Activated CD8-positive, alpha-beta memory T cell treated with anti-CD3 and anti-CD28 coated beads, Interleukin-2, amount 50 U/mL, for 1 hour (primary cell): ENCODE data around the gene PUM2.

ENCODE experiments used
- DNase-seq: peaks from one replicate; pipeline ENCODE4 v3.0.0-alpha.2; 2020; ENCODE audit errors: extremely low read depth

Gene PUM2

GRCh38 chr2:20231159-20231558 lies 119.5 kb downstream of the PUM2 start:
- DNase-seq, result no peak

GRCh38 chr2:20230114-20230425 lies 120.6 kb downstream of the PUM2 start:
- DNase-seq, result no peak

GRCh38 chr2:20229322-20230113 lies 121.1 kb downstream of the PUM2 start:
- no peak for DNase-seq

GRCh38 chr2:20227894-20228505 lies 122.6 kb downstream of the PUM2 start:
- DNase-seq, result no peak

GRCh38 chr2:20226152-20226545 lies 124.5 kb downstream of the PUM2 start:
- no peak for DNase-seq

- no peak for DNase-seq
Observed at GRCh38 chr2:20225294-20226151, 125.1 kb downstream of the PUM2 start.

GRCh38 chr2:20224716-20225293 lies 125.8 kb downstream of the PUM2 start, which contains the start of gene SDC1:
Gene SDC1, minus strand, starts transcription at chr2:20225130. Its CDS starts 263 bp downstream, at chr2:20224867.
- no peak for DNase-seq

GRCh38 chr2:20224164-20224715 lies 126.4 kb downstream of the PUM2 start:
- no peak for DNase-seq

- no peak for DNase-seq
Observed at GRCh38 chr2:20223407-20224163, 127.1 kb downstream of the PUM2 start.

GRCh38 chr2:20222769-20223406 lies 127.8 kb downstream of the PUM2 start:
- DNase-seq, result no peak

GRCh38 chr2:20222014-20222768 lies 128.5 kb downstream of the PUM2 start:
- no peak for DNase-seq

GRCh38 chr2:20221555-20221973 lies 129.1 kb downstream of the PUM2 start:
- DNase-seq, result no peak

GRCh38 chr2:20220806-20221554 lies 129.7 kb downstream of the PUM2 start:
- DNase-seq, result no peak

GRCh38 chr2:20219763-20220380 lies 130.8 kb downstream of the PUM2 start:
- no peak for DNase-seq

GRCh38 chr2:20218331-20219320 lies 132.0 kb downstream of the PUM2 start:
- no peak for DNase-seq

- no peak for DNase-seq
Observed at GRCh38 chr2:20217041-20217970, 133.3 kb downstream of the PUM2 start.
